Renal cortex interstitium (tissue), 11 donors: ENCODE measurements around the gene YY1AP1. TPM values are rescaled to one million over a fixed set of nuclear protein-coding genes. Genes with fewer than 3 reads are reported as not detected.
A peak's percentile ranks its signal among the peaks of the same experiment; 100 is the strongest.
"Not testable (repeated sequence)": the region's sequence is repeated elsewhere in the genome, so short reads cannot be mapped to it uniquely, and the experiment has no call there.

Source experiments
- DNase-seq, 11 donors: peaks; one replicate each; pipeline ENCODE4 v3.0.0-alpha.2; 2013; ENCODE audit warnings: low read depth in 9 of 11, low spot score in 4 of 11; ENCODE audit errors: extremely low read depth in 1 of 11
- polyA plus RNA-seq, 3 donors: library from polyadenylated mRNA; unstranded; fragments of 120-200 nt; gene quantifications; one replicate each; pipeline ENCODE4 v1.2.1, GENCODE V29; 2013; ENCODE audit not compliant: insufficient read length in 3 of 3

Gene YY1AP1
- polyA plus RNA-seq, 3 donors = 66.2 to 75.7 (median 68.6) TPM

GRCh38 chr1:155699062-155699461, 10.5 kb upstream of the YY1AP1 start:
- not testable (repeated sequence) for DNase-seq

GRCh38 chr1:155698382-155699038, 9.9 kb upstream of the YY1AP1 start:
- no peak for DNase-seq

- DNase-seq = not testable (repeated sequence)
Measured at GRCh38 chr1:155697616-155698015, 9.0 kb upstream of the YY1AP1 start.

GRCh38 chr1:155697046-155697445, 8.5 kb upstream of the YY1AP1 start:
- no peak for DNase-seq

- DNase-seq = no peak
Measured at GRCh38 chr1:155696524-155696923, 8.0 kb upstream of the YY1AP1 start.

- DNase-seq = no peak
Measured at GRCh38 chr1:155695608-155696007, 7.0 kb upstream of the YY1AP1 start.

- DNase-seq = no peak
Measured at GRCh38 chr1:155695072-155695471, 6.5 kb upstream of the YY1AP1 start.

- no peak for DNase-seq
Measured at GRCh38 chr1:155694167-155694566, 5.6 kb upstream of the YY1AP1 start.

GRCh38 chr1:155691992-155692528, 3.5 kb upstream of the YY1AP1 start:
- no peak for DNase-seq

GRCh38 chr1:155689081-155689607, 570 bp upstream of the YY1AP1 start, which contains the start of gene DAP3:
TSS of gene DAP3 (plus strand) at chr1:155689091. CDS start at chr1:155709780, 20,689 bp downstream.
- not testable (repeated sequence) for DNase-seq

- DNase-seq = peak in 1 of 11 donors; percentile 2
Measured at GRCh38 chr1:155687705-155688323, 760 bp downstream of the YY1AP1 start.

GRCh38 chr1:155681776-155682175, 6.8 kb downstream of the YY1AP1 start:
- no peak for DNase-seq

- no peak for DNase-seq
Measured at GRCh38 chr1:155680531-155680930, 8.0 kb downstream of the YY1AP1 start.

- not testable (repeated sequence) for DNase-seq
Measured at GRCh38 chr1:155678992-155679391, 9.6 kb downstream of the YY1AP1 start.

GRCh38 chr1:155678027-155678426, 10.5 kb downstream of the YY1AP1 start:
- no peak for DNase-seq

GRCh38 chr1:155673003-155673402, 15.6 kb downstream of the YY1AP1 start:
- DNase-seq = no peak

- DNase-seq = no peak
Measured at GRCh38 chr1:155671750-155672149, 16.8 kb downstream of the YY1AP1 start.

GRCh38 chr1:155669233-155670162, 19.1 kb downstream of the YY1AP1 start:
- DNase-seq = no peak

- DNase-seq = not testable (repeated sequence)
Measured at GRCh38 chr1:155661239-155661638, 27.3 kb downstream of the YY1AP1 start.
